Measurements from ENCODE around the gene TOR1A. TPM values are rescaled to one million over a fixed set of nuclear protein-coding genes. Genes with fewer than 3 reads are reported as not detected.

TOR1A gene
- total RNA-seq, 1 experiment from 2014 or later, result 40.4 TPM

DNA sequence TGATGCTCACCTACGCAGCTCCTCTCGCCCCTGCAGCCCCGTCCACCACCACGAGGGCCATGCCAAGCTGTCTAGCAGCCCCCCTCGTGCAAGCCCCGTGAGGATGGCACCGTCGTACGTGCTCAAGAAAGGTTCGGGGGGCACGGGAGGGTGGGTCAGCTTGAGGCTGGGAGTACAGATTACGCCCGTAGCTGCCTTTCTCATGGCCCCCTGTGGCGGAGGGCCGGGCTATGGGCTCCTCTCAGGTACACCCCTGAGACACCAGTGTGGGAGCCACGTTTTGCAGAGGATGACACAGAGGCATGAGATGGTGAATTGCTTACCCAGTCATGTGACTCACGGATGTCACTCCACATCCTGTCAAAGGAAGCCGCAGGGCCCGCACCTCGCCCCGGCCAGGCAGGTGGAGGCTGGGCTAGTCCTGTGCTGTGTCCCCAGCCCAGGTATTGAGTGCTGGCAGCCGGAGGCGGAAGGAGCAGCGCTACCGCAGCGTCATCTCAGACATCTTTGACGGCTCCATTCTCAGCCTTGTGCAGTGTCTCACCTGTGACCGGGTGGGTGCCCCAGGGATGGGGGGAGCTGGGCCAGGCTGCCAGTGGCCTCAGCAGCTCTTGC lies 45.0 kb upstream of the TOR1A start:
- BruUV-seq (replicated peaks), result no TSS peak
- Mint-ChIP-seq H3K9me3 (ENCODE audit: unreplicated experiment) (no peaks in the 10 kb centered on the region), H3K27ac (ENCODE audit: low read depth, unreplicated experiment) (no peak overlapping the region), H3K4me1 (ENCODE audit: insufficient read depth, unreplicated experiment) (no peaks in the 10 kb centered on the region), H3K27me3 (ENCODE audit: insufficient read depth, unreplicated experiment) (no peaks in the 10 kb centered on the region), H3K4me3 (ENCODE audit: unreplicated experiment) (no peak overlapping the region), H3K36me3 (ENCODE audit: insufficient read depth, unreplicated experiment) (peaks cover 10% of the 10 kb centered on the region)
- ChIA-PET POLR2A (interaction anchor here (0.6 kb wide), 1 partner anchor 175 kb away, joined by 3 read pairs; no protein-coding TSS in a partner anchor), CTCF (interaction anchor here (0.7 kb wide), 1 partner anchor 10 kb away, joined by 5 read pairs; no protein-coding TSS in a partner anchor)
- intact Hi-C loops (cut with micrococcal nuclease), result no loop called here
- no peak for TF ChIP-seq CTCF (IDR thresholded peaks at IDR 0.05; ENCODE audit: unreplicated experiment)
- DNase-seq (ENCODE audit: unreplicated experiment), result no peak

DNA sequence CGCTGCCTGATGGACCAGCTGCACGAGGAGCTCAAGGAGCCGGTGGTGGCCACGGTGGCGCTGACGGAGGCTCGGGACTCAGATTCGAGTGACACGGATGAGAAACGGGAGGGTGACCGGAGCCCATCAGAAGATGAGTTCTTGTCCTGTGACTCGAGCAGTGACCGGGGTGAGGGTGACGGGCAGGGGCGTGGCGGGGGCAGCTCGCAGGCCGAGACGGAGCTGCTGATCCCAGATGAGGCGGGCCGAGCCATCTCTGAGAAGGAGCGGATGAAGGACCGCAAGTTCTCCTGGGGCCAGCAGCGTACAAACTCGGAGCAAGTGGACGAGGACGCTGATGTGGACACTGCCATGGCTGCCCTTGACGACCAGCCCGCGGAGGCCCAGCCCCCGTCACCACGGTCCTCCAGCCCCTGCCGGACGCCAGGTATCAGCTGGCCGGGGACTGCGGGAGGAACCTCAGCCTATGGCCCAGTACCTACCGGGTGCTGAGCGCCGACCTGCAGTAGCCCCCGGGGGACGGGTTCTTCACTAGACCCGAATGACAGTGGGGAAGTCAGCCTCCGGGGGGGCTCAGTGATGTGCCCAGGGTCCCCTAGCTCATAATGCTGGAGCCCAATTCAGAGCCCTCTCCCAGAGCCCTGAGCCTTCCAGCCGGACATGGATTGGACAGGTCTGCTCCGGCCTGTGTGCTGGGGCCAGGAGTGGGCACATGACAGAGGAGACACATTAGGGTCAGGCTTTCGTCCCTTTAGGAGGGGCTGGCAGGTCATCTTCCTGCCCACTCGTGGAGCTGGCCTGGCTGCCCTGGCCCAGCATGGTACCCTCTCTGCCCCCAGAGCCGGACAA lies 44.3 kb upstream of the TOR1A start:
- no peak for DNase-seq (ENCODE audit: unreplicated experiment)
- BruUV-seq (replicated peaks), result no TSS peak
- intact Hi-C loops (cut with micrococcal nuclease), result no loop called here
- Mint-ChIP-seq H3K36me3 (ENCODE audit: insufficient read depth, unreplicated experiment) (peaks cover 17% of the 10 kb centered on the region), H3K4me1 (ENCODE audit: insufficient read depth, unreplicated experiment) (no peaks in the 10 kb centered on the region), H3K27ac (ENCODE audit: low read depth, unreplicated experiment) (no peak overlapping the region), H3K9me3 (ENCODE audit: unreplicated experiment) (no peaks in the 10 kb centered on the region), H3K4me3 (ENCODE audit: unreplicated experiment) (no peak overlapping the region), H3K27me3 (ENCODE audit: insufficient read depth, unreplicated experiment) (no peaks in the 10 kb centered on the region)
- TF ChIP-seq CTCF (IDR thresholded peaks at IDR 0.05; ENCODE audit: unreplicated experiment), result no peak
- ChIA-PET POLR2A (interaction anchor here (0.6 kb wide), 1 partner anchor 176 kb away, joined by 3 read pairs; no protein-coding TSS in a partner anchor), CTCF (interaction anchor here (0.7 kb wide), 1 partner anchor 10 kb away, joined by 5 read pairs; no protein-coding TSS in a partner anchor)

- intact Hi-C loops (cut with micrococcal nuclease), result no loop called here
- POLR2A ChIA-PET, result no interaction called here
- no peak overlapping the region for H3K27ac Mint-ChIP-seq (ENCODE audit: low read depth, unreplicated experiment)
- DNase-seq (ENCODE audit: unreplicated experiment), result no peak
- no peak for TF ChIP-seq CTCF (IDR thresholded peaks at IDR 0.05; ENCODE audit: unreplicated experiment)
- H3K9me3 Mint-ChIP-seq (ENCODE audit: unreplicated experiment), result no peaks in the 10 kb centered on the region
- no peaks in the 10 kb centered on the region for H3K27me3 Mint-ChIP-seq (ENCODE audit: insufficient read depth, unreplicated experiment)
- no peak overlapping the region for H3K4me3 Mint-ChIP-seq (ENCODE audit: unreplicated experiment)
- CTCF ChIA-PET, result no interaction called here
- peaks cover 25% of the 10 kb centered on the region for H3K36me3 Mint-ChIP-seq (ENCODE audit: insufficient read depth, unreplicated experiment)
- H3K4me1 Mint-ChIP-seq (ENCODE audit: insufficient read depth, unreplicated experiment), result no peaks in the 10 kb centered on the region
- no TSS peak for BruUV-seq (replicated peaks)
Observed at GRCh38 chr9:129867136-129868022, 43.4 kb upstream of the TOR1A start.
